Activated CD8-positive, alpha-beta T cell treated with anti-CD3 and anti-CD28 coated beads, Interleukin-2, amount 10 ng/mL, durations not matched to agents 7 days and 5 days (primary cell): ENCODE data around the gene SMNDC1. TPM values are rescaled to one million over a fixed set of nuclear protein-coding genes. Genes with fewer than 3 reads are reported as not detected.

ENCODE experiments used
- ATAC-seq: fragments of 150-1000 bp; cut with Tn5 transposase; one replicate; pipeline ENCODE4 v1.10.0; 2021; ENCODE audit warnings: moderate library complexity
- CTCF ChIA-PET: fragments of 350-600 bp; sonication (Branson Sonifier 250); formaldehyde crosslinking; loops from one replicate; lab custom pipeline; 2021; ENCODE audit warnings: antibody characterized with exemption; lab: Charles Lee
- POLR2A ChIA-PET: fragments of 350-600 bp; sonication (Branson Sonifier 250); formaldehyde crosslinking; loops from one replicate; lab custom pipeline; 2021; ENCODE audit warnings: antibody characterized with exemption; lab: Charles Lee
- DNase-seq: peaks from one replicate; pipeline ENCODE4 v3.0.0-alpha.2; 2020
- H3K27ac Mint-ChIP-seq: one replicate; pipeline ENCODE4 v1.8.0; 2021; ENCODE audit warnings: mild to moderate bottlenecking, mixed read lengths
- H3K27me3 Mint-ChIP-seq: one replicate; pipeline ENCODE4 v1.8.0; 2021; ENCODE audit warnings: low read depth, mixed read lengths
- H3K36me3 Mint-ChIP-seq: one replicate; pipeline ENCODE4 v1.8.0; 2021; ENCODE audit warnings: low read depth, mixed read lengths
- H3K4me1 Mint-ChIP-seq: one replicate; pipeline ENCODE4 v1.8.0; 2021; ENCODE audit warnings: low read depth, mixed read lengths
- H3K4me3 Mint-ChIP-seq: one replicate; pipeline ENCODE4 v1.8.0; 2021; ENCODE audit warnings: mild to moderate bottlenecking, mixed read lengths
- H3K9me3 Mint-ChIP-seq: one replicate; pipeline ENCODE4 v1.8.0; 2022; ENCODE audit warnings: mixed read lengths; ENCODE audit not compliant: insufficient read depth
- total RNA-seq, 2 experiments: library from RNA; stranded (reverse); gene quantifications; one replicate each; pipeline ENCODE4 v1.2.3, GENCODE V29; 2021

SMNDC1 gene
- 10 to 100 TPM; 37.5 to 37.8 TPM for total RNA-seq

- peak within 1 kb of the TSS; percentile 95 for H3K4me3 Mint-ChIP-seq
- peaks cover 37% of the 10 kb centered on the region for H3K36me3 Mint-ChIP-seq
- ATAC-seq (peak; percentile 93), DNase-seq (peak; percentile 98)
- CTCF ChIA-PET, result interaction anchor here (0.7 to 5.8 kb wide), 33 partner anchors 9 to 548 kb away, joined by 3 to 64 read pairs (median 5); partner anchors contain the start of gene SMC3
- peaks cover 47% of the 10 kb centered on the region for H3K4me1 Mint-ChIP-seq
- H3K27ac Mint-ChIP-seq, result peak within 1 kb of the TSS; percentile 97
- no peaks in the 10 kb centered on the region for H3K9me3 Mint-ChIP-seq
- peaks cover under 1% of the 10 kb centered on the region for H3K27me3 Mint-ChIP-seq
- POLR2A ChIA-PET, result interaction anchor here (0.7 to 2.2 kb wide), 9 partner anchors 9 to 264 kb away, joined by 3 to 10 read pairs (median 4); no protein-coding TSS in a partner anchor
These were observed at the start of gene SMNDC1 for GRCh38 chr10:110304780-110305421. TSS of gene SMNDC1 (minus strand) at chr10:110304920. CDS start at chr10:110303587, 1,333 bp downstream.

GRCh38 chr10:110354322-110354766 lies 49.6 kb upstream of the SMNDC1 start:
- ChIA-PET CTCF (interaction anchor here (0.6 to 5.2 kb wide), 45 partner anchors 9 to 251 kb away, joined by 3 to 94 read pairs (median 4); partner anchors contain the start of gene SMNDC1), POLR2A (interaction anchor here (0.7 to 3.9 kb wide), 4 partner anchors 143 to 192 kb away, joined by 5 to 22 read pairs (median 7); no protein-coding TSS in a partner anchor)
- ATAC-seq, result peak; percentile 77
- peaks cover 59% of the 10 kb centered on the region for H3K4me1 Mint-ChIP-seq
- DNase-seq, result peak; percentile 88
- H3K36me3 Mint-ChIP-seq, result no peaks in the 10 kb centered on the region
- H3K9me3 Mint-ChIP-seq, result no peaks in the 10 kb centered on the region
- peaks cover 16% of the 10 kb centered on the region for H3K27me3 Mint-ChIP-seq
- H3K27ac Mint-ChIP-seq, result peak overlapping the region; percentile 74
- peak overlapping the region; percentile 16 for H3K4me3 Mint-ChIP-seq

DNA sequence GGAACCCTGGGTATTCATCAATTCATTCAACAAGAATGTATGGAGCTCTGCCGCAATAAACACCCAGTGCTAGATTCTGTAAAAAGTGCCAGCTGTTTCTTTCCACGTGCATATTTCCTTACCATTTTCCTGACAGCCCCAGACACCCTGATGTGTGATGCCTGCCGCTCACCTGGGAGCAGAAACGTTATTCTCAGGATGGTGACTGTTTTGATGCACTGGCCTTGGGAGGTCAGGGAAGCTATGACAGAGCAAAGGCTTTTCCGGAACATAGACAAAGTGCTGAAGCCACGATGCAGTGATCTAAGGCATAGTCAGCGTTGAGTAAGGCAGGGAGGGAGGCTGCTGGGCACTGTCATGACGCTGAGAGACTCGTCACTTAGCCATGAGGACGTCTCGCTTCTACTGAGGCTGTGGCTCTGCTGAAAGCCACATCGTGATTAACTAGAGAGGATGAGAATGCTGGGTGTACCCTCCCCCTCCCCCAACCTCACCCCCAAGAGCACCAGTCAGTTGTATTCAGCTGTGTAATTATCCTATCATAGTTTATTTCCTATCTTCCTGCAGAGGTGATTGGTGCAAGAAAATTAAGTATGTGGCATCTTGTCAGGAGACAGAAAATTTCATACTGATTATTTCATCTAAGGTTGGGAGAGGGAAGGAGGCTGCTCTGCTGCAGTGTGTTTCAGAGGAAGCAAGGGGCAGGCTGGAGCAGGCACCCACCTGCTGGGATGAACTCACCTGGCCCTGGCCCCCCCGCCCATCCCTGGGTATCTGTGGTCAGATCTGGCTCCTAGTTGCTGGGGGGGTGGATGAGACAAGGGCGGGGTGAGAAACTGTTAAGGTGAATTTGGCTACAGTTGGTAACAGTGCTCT lies 48.8 kb upstream of the SMNDC1 start:
- Mint-ChIP-seq H3K4me3 (no peak overlapping the region), H3K36me3 (no peaks in the 10 kb centered on the region), H3K27ac (peak overlapping the region; percentile 74), H3K4me1 (peaks cover 54% of the 10 kb centered on the region), H3K9me3 (no peaks in the 10 kb centered on the region), H3K27me3 (peaks cover 18% of the 10 kb centered on the region)
- DNase-seq (peak; percentile 60), ATAC-seq (peak; percentile 54)
- ChIA-PET CTCF (interaction anchor here (0.6 to 5.2 kb wide), 45 partner anchors 8 to 252 kb away, joined by 3 to 94 read pairs (median 5); partner anchors contain the start of gene SMNDC1), POLR2A (interaction anchor here (0.7 to 3.9 kb wide), 7 partner anchors 15 to 194 kb away, joined by 3 to 22 read pairs (median 5); no protein-coding TSS in a partner anchor)

- POLR2A ChIA-PET, result interaction anchor here (1.0 to 3.9 kb wide), 4 partner anchors 15 to 195 kb away, joined by 3 to 22 read pairs (median 4); no protein-coding TSS in a partner anchor
- ATAC-seq (no peak), DNase-seq (no peak)
- Mint-ChIP-seq H3K4me3 (no peak overlapping the region), H3K27ac (no peak overlapping the region), H3K9me3 (no peaks in the 10 kb centered on the region), H3K36me3 (no peaks in the 10 kb centered on the region), H3K4me1 (peaks cover 48% of the 10 kb centered on the region), H3K27me3 (peaks cover 18% of the 10 kb centered on the region)
- CTCF ChIA-PET, result interaction anchor here (1.0 to 5.2 kb wide), 16 partner anchors 8 to 195 kb away, joined by 3 to 85 read pairs (median 8); no protein-coding TSS in a partner anchor
These were observed 48.2 kb upstream of the SMNDC1 start for GRCh38 chr10:110352930-110353243.

DNA sequence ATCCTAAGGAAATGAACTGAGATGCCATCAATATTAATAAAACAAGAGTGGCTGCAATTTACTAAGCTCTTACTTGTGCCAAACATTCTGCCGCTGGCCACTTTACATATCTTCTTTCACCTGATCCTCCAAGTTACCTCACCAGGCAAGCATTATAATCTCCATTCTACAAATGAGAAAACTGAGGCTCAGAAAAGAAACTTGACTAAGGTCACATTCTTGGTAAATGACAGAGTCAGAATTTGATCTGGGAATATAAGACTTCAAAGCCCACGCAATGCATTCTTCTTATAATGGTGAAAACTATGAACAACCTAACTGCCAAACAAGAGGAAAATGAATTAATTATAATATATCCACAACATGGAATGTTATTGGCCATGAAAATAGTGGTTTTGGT lies 46.1 kb upstream of the SMNDC1 start:
- ChIA-PET CTCF (interaction anchor here (1.4 kb wide), 1 partner anchor 194 kb away, joined by 4 read pairs; no protein-coding TSS in a partner anchor), POLR2A (interaction anchor here (0.8 kb wide), 1 partner anchor 72 kb away, joined by 3 read pairs; no protein-coding TSS in a partner anchor)
- Mint-ChIP-seq H3K4me1 (peaks cover 28% of the 10 kb centered on the region), H3K4me3 (no peak overlapping the region), H3K27ac (no peak overlapping the region), H3K27me3 (peaks cover 23% of the 10 kb centered on the region), H3K9me3 (no peaks in the 10 kb centered on the region), H3K36me3 (no peaks in the 10 kb centered on the region)
- ATAC-seq (no peak), DNase-seq (no peak)

GRCh38 chr10:110349831-110350230 lies 45.1 kb upstream of the SMNDC1 start:
- ChIA-PET CTCF (interaction anchor here (1.0 to 1.4 kb wide), 2 partner anchors 195 to 199 kb away, joined by 3 to 4 read pairs; no protein-coding TSS in a partner anchor), POLR2A (no interaction called here)
- peaks cover 25% of the 10 kb centered on the region for H3K27me3 Mint-ChIP-seq
- no peaks in the 10 kb centered on the region for H3K9me3 Mint-ChIP-seq
- ATAC-seq (no peak), DNase-seq (no peak)
- no peak overlapping the region for H3K4me3 Mint-ChIP-seq
- H3K4me1 Mint-ChIP-seq, result peaks cover 20% of the 10 kb centered on the region
- H3K36me3 Mint-ChIP-seq, result no peaks in the 10 kb centered on the region
- no peak overlapping the region for H3K27ac Mint-ChIP-seq

DNA sequence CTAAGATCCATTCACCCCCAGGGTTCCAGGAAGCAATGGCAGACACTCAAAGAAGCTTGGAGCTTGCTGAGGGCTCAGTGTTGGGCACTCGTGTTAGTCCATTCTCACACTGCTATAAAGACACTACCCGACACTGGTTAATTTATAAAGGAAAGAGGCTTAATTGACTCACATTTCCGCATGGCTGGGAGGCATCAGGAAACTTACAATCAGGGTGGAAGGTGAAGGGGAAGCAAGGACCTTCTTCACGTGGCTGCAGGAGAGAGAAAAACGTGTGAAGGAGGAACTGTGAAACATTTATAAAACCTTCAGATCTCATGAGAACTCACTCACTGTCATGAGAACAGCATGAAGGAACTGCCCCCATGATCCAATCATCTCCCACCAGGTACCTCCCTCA lies 44.7 kb upstream of the SMNDC1 start:
- DNase-seq (no peak), ATAC-seq (no peak)
- CTCF ChIA-PET, result interaction anchor here (1.0 kb wide), 1 partner anchor 199 kb away, joined by 3 read pairs; no protein-coding TSS in a partner anchor
- Mint-ChIP-seq H3K27ac (peak overlapping the region; percentile 54), H3K36me3 (no peaks in the 10 kb centered on the region), H3K4me1 (peaks cover 16% of the 10 kb centered on the region), H3K27me3 (peaks cover 27% of the 10 kb centered on the region), H3K9me3 (no peaks in the 10 kb centered on the region), H3K4me3 (no peak overlapping the region)
- POLR2A ChIA-PET, result no interaction called here

- DNase-seq (no peak), ATAC-seq (no peak)
- H3K4me3 Mint-ChIP-seq, result no peak overlapping the region
- POLR2A ChIA-PET, result no interaction called here
- no peak overlapping the region for H3K27ac Mint-ChIP-seq
- H3K4me1 Mint-ChIP-seq, result peaks cover 5% of the 10 kb centered on the region
- no peaks in the 10 kb centered on the region for H3K36me3 Mint-ChIP-seq
- peaks cover 34% of the 10 kb centered on the region for H3K27me3 Mint-ChIP-seq
- H3K9me3 Mint-ChIP-seq, result no peaks in the 10 kb centered on the region
- CTCF ChIA-PET, result no interaction called here
These were observed 43.6 kb upstream of the SMNDC1 start for GRCh38 chr10:110348336-110348735.

- DNase-seq, result no peak
- ChIA-PET POLR2A (interaction anchor here (0.6 kb wide), 1 partner anchor 10 kb away, joined by 6 read pairs; no protein-coding TSS in a partner anchor), CTCF (interaction anchor here (1.4 kb wide), 2 partner anchors 40 to 200 kb away, joined by 4 to 5 read pairs; no protein-coding TSS in a partner anchor)
- Mint-ChIP-seq H3K9me3 (no peaks in the 10 kb centered on the region), H3K4me3 (no peak overlapping the region), H3K27me3 (peaks cover 39% of the 10 kb centered on the region), H3K27ac (no peak overlapping the region), H3K36me3 (no peaks in the 10 kb centered on the region), H3K4me1 (peaks cover 2% of the 10 kb centered on the region)
- no peak for ATAC-seq
These were observed 42.2 kb upstream of the SMNDC1 start for GRCh38 chr10:110346914-110347313.

DNA sequence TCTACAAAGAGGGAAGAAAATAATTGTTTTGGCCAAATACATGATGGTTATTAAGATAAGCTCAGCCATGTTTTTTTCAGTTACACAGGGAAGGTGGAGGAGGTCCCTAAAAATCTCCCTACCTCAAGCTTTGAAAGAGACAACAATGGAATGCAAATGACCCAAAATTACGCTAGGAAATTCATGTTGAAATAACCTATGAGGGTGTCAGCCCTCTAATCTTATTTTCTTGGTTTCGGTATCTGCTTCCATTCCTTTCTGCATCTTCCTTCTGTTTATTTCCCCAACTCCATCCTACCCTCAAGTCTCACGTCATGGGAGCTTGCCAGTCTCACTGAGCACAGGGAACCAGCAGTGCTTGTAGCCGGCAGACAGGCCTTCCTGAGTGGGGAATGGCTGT lies 40.6 kb upstream of the SMNDC1 start:
- H3K27ac Mint-ChIP-seq, result no peak overlapping the region
- no peaks in the 10 kb centered on the region for H3K36me3 Mint-ChIP-seq
- ChIA-PET CTCF (interaction anchor here (0.9 to 2.2 kb wide), 4 partner anchors 8 to 201 kb away, joined by 3 to 11 read pairs (median 6); no protein-coding TSS in a partner anchor), POLR2A (interaction anchor here (0.7 kb wide), 1 partner anchor 64 kb away, joined by 3 read pairs; no protein-coding TSS in a partner anchor)
- ATAC-seq (no peak), DNase-seq (no peak)
- H3K4me1 Mint-ChIP-seq, result peaks cover 2% of the 10 kb centered on the region
- no peak overlapping the region for H3K4me3 Mint-ChIP-seq
- peaks cover 41% of the 10 kb centered on the region for H3K27me3 Mint-ChIP-seq
- no peaks in the 10 kb centered on the region for H3K9me3 Mint-ChIP-seq

- Mint-ChIP-seq H3K36me3 (no peaks in the 10 kb centered on the region), H3K9me3 (no peaks in the 10 kb centered on the region), H3K27ac (no peak overlapping the region), H3K4me3 (no peak overlapping the region), H3K27me3 (peaks cover 38% of the 10 kb centered on the region), H3K4me1 (peaks cover 2% of the 10 kb centered on the region)
- CTCF ChIA-PET, result interaction anchor here (0.9 to 2.2 kb wide), 4 partner anchors 8 to 202 kb away, joined by 3 to 11 read pairs (median 6); no protein-coding TSS in a partner anchor
- ATAC-seq (no peak), DNase-seq (no peak)
- POLR2A ChIA-PET, result no interaction called here
These were observed 39.9 kb upstream of the SMNDC1 start for GRCh38 chr10:110344622-110345021.
